Smooth muscle cell (in vitro differentiated cells): ENCODE results near the gene MAP3K5. TPM values are rescaled to one million over a fixed set of nuclear protein-coding genes. Genes with fewer than 3 reads are reported as not detected.

Source experiments
- DNase-seq: peaks from one replicate; lab custom pipeline; 2025; ENCODE audit not compliant: unreplicated experiment; lab: John Stamatoyannopoulos, UW
- H2AFZ ChIP-seq: fragments of 200-600 bp; sonication (generic); 2 replicates; pipeline ENCODE4 v1.6.0; 2016; ENCODE audit warnings: antibody characterized with exemption, low read depth, mild to moderate bottlenecking
- H3F3A ChIP-seq: fragments of 200-600 bp; sonication (generic); 2 replicates; pipeline ENCODE4 v1.6.0; 2017; ENCODE audit warnings: antibody characterized with exemption, low read depth
- H3K27ac ChIP-seq: fragments of 200-600 bp; sonication (generic); 2 replicates; pipeline ENCODE4 v1.5.1; 2016; ENCODE audit warnings: low read depth, mild to moderate bottlenecking
- H3K27me3 ChIP-seq: fragments of 200-600 bp; sonication (generic); 2 replicates; pipeline ENCODE4 v1.6.1; 2016; ENCODE audit warnings: low read depth, mild to moderate bottlenecking
- H3K36me3 ChIP-seq: fragments of 200-600 bp; sonication (generic); 2 replicates; pipeline ENCODE4 v1.5.1; 2016; ENCODE audit warnings: low read depth
- H3K4me1 ChIP-seq: fragments of 200-600 bp; sonication (generic); 2 replicates; pipeline ENCODE4 v1.5.1; 2016; ENCODE audit warnings: low read depth
- H3K4me2 ChIP-seq: fragments of 200-600 bp; sonication (generic); 2 replicates; pipeline ENCODE4 v1.6.0; 2016; ENCODE audit warnings: mild to moderate bottlenecking
- H3K4me3 ChIP-seq: fragments of 200-600 bp; sonication (generic); 2 replicates; pipeline ENCODE4 v1.5.1; 2016; ENCODE audit warnings: mild to moderate bottlenecking
- H3K79me2 ChIP-seq: fragments of 200-600 bp; sonication (generic); 2 replicates; pipeline ENCODE4 v1.6.0; 2016; ENCODE audit warnings: low read depth, mild to moderate bottlenecking
- H3K9ac ChIP-seq: fragments of 200-600 bp; sonication (generic); 2 replicates; pipeline ENCODE4 v1.6.0; 2016; ENCODE audit warnings: low read depth
- H3K9me3 ChIP-seq: fragments of 200-600 bp; sonication (generic); replicated peaks from 2 replicates; pipeline ENCODE4 v1.5.1; 2016; ENCODE audit warnings: low read depth
- H4K20me1 ChIP-seq: fragments of 200-600 bp; sonication (generic); 2 replicates; pipeline ENCODE4 v1.6.0; 2016; ENCODE audit warnings: low read depth
- CTCF ChIP-seq: fragments of 200-600 bp; sonication (generic); IDR thresholded peaks from 2 replicates; pipeline ENCODE4 v1.5.1; 2017; ENCODE audit warnings: borderline replicate concordance, mild to moderate bottlenecking, antibody characterized with exemption; ENCODE audit not compliant: insufficient read depth, poor library complexity, severe bottlenecking
- WGBS: methylation state at CpG from one replicate; pipeline ENCODE4 v1.1.7; 2016; ENCODE audit warnings: low lambda C conversion rate; 5-methylcytosine and 5-hydroxymethylcytosine counted together
- polyA plus RNA-seq: library from polyadenylated mRNA; unstranded; fragments of >200 nt; fragmentation: Nextera tagmentation; extraction: Ambion mirVana; gene quantifications from 2 replicates; pipeline ENCODE4 v1.2.1, GENCODE V29; 2016
- total RNA-seq: library from RNA; depleted of rRNA; stranded (reverse); fragments of >200 nt; gene quantifications from 2 replicates; pipeline ENCODE4 v1.2.3, GENCODE V29; 2014

The MAP3K5 gene
- total and polyA plus RNA-seq, 2 experiments from 2014 or later, result 0.93 to 2.1 TPM

GRCh38 chr6:136831873-136832562, 39.7 kb upstream of the MAP3K5 start:
- H3K27me3 ChIP-seq, result no peaks in the 10 kb centered on the region
- no peaks in the 10 kb centered on the region for H3K79me2 ChIP-seq
- peaks cover 23% of the 10 kb centered on the region for H3K36me3 ChIP-seq
- no peaks in the 10 kb centered on the region for H3K4me1 ChIP-seq
- DNase-seq, result no peak
- no peak for TF ChIP-seq CTCF
- no peaks in the 10 kb centered on the region for H3F3A ChIP-seq
- peaks cover 9% of the 10 kb centered on the region for H3K9me3 ChIP-seq
- no peak overlapping the region for H3K27ac ChIP-seq
- no peak overlapping the region for H2AFZ ChIP-seq
- H3K4me3 ChIP-seq, result no peak overlapping the region
- no peak overlapping the region for H3K9ac ChIP-seq
- H3K4me2 ChIP-seq, result no peak overlapping the region
- 92% methylated on average over 1 of the region's 1 CpG for WGBS
- H4K20me1 ChIP-seq, result no peaks in the 10 kb centered on the region

GRCh38 chr6:136826216-136826615, 33.9 kb upstream of the MAP3K5 start:
- no peak for DNase-seq
- no peak for TF ChIP-seq CTCF
- 98% methylated on average over 6 of the region's 6 CpGs for WGBS

DNA sequence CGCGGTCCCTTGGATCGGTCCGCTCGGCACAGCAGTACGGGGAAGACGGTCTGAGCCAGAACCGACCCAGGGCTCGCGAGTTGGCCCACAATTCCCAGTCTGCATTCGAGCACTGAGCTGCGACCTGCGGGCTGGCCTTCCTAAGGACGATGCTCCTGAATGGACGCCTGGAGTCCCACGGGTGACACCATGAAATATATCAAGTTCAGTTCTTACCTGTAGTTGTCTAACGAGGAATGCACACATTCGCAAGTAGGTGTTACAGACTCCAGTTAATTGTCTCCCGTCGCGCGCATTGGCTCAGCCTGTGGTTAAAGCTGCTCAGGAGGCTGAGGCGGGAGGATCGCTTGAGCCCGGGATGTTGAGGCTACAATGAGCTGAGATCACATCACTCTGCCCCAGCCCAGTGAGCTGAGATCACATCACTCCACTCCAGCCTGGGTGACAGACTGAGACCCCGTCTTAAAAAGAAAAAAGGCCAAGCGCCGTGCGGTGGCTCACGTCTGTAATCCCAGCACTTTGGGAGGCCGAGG, 30.9 kb upstream of the MAP3K5 start:
- no peak for DNase-seq
- Histone ChIP-seq H4K20me1 (no peaks in the 10 kb centered on the region), H3K36me3 (peaks cover 3% of the 10 kb centered on the region), H2AFZ (peak overlapping the region; percentile 100), H3K79me2 (no peaks in the 10 kb centered on the region), H3K4me1 (no peaks in the 10 kb centered on the region), H3K9ac (peak overlapping the region; percentile 82), H3K9me3 (no peaks in the 10 kb centered on the region), H3F3A (no peaks in the 10 kb centered on the region), H3K27ac (no peak overlapping the region), H3K4me3 (peak overlapping the region; percentile 83), H3K27me3 (peaks cover 16% of the 10 kb centered on the region), H3K4me2 (peak overlapping the region; percentile 95)
- no peak for TF ChIP-seq CTCF
- WGBS, result 69% methylated on average over 31 of the region's 31 CpGs

More at GRCh38 chr6:136826216-136826615, 33.9 kb upstream of the MAP3K5 start:
- no peaks in the 10 kb centered on the region for H3K27me3 ChIP-seq
- H3K9ac ChIP-seq, result no peak overlapping the region
- no peak overlapping the region for H2AFZ ChIP-seq
- H3K4me2 ChIP-seq, result no peak overlapping the region
- H4K20me1 ChIP-seq, result no peaks in the 10 kb centered on the region
- H3K4me3 ChIP-seq, result no peak overlapping the region
- H3K4me1 ChIP-seq, result no peaks in the 10 kb centered on the region
- H3K79me2 ChIP-seq, result no peaks in the 10 kb centered on the region
- no peaks in the 10 kb centered on the region for H3F3A ChIP-seq
- H3K36me3 ChIP-seq, result peaks cover 14% of the 10 kb centered on the region
- H3K9me3 ChIP-seq, result no peaks in the 10 kb centered on the region
- H3K27ac ChIP-seq, result no peak overlapping the region
